C4-2B (cell line): ENCODE data around the gene ALOXE3.
A peak's percentile ranks its signal among the peaks of the same experiment; 100 is the strongest.

Source experiments
- H3K27ac ChIP-seq: fragments of 450-650 bp; 2 replicates; pipeline ENCODE4 v1.5.1; 2017
- CTCF ChIP-seq: fragments of 450-650 bp; conservative IDR thresholded peaks from 2 replicates; pipeline ENCODE4 v1.5.1; 2017; ENCODE audit warnings: mild to moderate bottlenecking
- ZFX ChIP-seq: fragments of 450-650 bp; IDR thresholded peaks from 2 replicates; pipeline ENCODE4 v1.6.1; 2017

The ALOXE3 gene

DNA sequence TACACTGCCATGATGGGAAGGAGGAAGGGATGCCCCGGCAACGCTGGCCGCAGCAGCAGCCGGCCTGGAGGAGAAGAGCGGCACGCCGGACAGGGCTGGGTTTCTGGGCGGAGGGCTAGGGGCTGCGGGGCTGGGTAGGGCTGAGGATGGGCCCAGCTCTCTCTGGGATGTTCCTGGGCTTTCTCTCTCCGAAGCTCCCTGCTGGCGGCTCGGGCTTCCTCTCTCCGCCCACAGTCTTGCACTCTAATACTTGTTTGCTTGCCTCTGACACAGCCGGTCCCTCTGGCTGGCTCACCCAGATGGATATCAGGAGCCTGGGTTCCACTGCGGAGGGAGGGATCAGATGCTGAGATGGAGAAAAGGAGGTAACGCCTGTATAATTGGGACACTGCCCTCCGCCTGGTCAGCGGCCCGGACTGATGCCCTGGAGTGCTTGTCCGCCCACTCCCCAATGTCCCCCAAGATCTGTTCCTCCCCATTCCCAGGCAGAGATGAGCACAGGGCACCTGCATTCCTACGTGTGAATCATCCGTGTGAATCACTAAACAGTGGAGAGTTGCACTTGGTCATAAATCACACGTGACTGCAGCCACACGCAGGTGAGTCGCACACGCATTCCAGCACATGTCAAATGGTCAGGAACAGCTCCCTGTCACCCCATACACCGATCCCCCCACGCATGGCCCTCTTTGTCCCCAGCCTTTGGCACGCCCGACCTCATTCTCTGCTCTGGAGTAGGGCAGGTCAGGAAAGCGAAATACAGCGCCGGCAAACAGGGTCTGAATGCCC is at the start of gene ALOXE3:
Gene ALOXE3 (minus strand): TSS at position 535 of the 789 bp plus-strand sequence. CDS start 524 bp downstream, at position 11.
- TF ChIP-seq CTCF: no peak
- no peak; the same call in 1 of the 2 replicates for TF ChIP-seq ZFX
- peak within 1 kb of the TSS; percentile 73 for H3K27ac ChIP-seq

GRCh38 chr17:8167526-8167925 is 49.2 kb upstream of the ALOXE3 start:
- TF ChIP-seq CTCF: no peak
- no peak overlapping the region for H3K27ac ChIP-seq

GRCh38 chr17:8166731-8167130 is 48.4 kb upstream of the ALOXE3 start:
- no peak overlapping the region for H3K27ac ChIP-seq
- TF ChIP-seq CTCF (no peak), ZFX (no peak)

GRCh38 chr17:8164815-8165131 is 46.5 kb upstream of the ALOXE3 start:
- H3K27ac ChIP-seq: no peak overlapping the region
- no peak for TF ChIP-seq CTCF
- TF ChIP-seq ZFX: no peak

- TF ChIP-seq CTCF: no peak
- no peak for TF ChIP-seq ZFX
- peak overlapping the region; percentile 99 for H3K27ac ChIP-seq
These were observed 45.9 kb upstream of the ALOXE3 start for GRCh38 chr17:8163978-8164814.

DNA sequence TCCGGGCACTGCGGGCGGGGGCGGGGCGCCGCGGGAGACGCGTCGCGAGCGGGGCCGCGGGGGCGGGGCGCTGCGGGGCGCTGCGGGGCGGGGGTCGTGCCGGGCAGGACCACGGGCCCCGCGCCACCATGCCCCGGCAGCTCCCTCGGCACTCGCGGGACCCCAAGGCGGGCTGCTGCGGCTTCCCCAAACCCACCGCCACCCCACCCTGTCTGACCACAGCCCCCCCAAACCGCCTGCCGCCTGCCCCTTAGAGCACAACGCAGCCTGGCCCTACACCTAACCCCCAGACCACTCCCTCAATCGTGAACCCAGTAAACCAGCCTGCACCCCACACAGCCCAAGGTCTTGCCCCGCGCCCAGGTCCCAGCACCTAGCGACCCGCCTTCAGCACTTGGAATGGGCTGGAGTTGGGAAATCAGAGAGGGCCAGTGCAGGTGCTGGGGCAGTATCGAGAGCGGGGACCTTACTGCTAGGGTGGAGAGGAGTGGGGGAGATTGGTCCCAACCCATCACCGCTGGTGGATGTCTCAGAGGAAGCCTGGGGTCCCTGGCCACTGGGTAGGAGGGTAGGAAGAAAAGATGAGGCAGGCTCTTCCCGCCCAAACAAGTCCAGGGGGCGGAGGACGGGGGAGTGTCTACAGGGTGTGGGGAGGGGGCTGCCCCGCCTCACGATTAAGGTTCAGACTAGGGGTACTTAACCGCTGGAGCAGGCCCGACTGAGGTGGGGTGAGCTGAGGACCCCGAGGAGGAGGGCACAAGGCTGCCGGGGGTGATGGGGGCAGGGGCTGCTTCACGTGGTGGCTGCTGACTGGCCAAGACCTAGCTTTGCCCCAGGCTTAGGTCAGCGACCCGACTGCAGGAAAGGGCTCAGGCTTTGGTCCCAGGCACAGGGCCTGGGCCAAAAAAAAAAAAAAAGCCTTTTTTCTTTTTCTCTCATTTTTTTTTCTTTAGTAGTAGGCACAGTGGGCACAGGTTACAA is 45.0 kb upstream of the ALOXE3 start:
- TF ChIP-seq ZFX (no peak), CTCF (no peak)
- peak overlapping the region; percentile 99 for H3K27ac ChIP-seq
